Activated CD4-positive, alpha-beta T cell treated with anti-CD3 and anti-CD28 coated beads, Interleukin-10, Interleukin-2, amounts not matched to agents 100 ng/mL and 50 ng/mL, durations not matched to agents 16 hours and 8 hours (primary cell): ENCODE results near the gene ZNF286A.
"Not testable (repeated sequence)": the region's sequence is repeated elsewhere in the genome, so short reads cannot be mapped to it uniquely, and the experiment has no call there.

ENCODE experiments used
- DNase-seq: peaks from one replicate; pipeline ENCODE4 v3.0.0-alpha.2; 2020

ZNF286A gene

DNA sequence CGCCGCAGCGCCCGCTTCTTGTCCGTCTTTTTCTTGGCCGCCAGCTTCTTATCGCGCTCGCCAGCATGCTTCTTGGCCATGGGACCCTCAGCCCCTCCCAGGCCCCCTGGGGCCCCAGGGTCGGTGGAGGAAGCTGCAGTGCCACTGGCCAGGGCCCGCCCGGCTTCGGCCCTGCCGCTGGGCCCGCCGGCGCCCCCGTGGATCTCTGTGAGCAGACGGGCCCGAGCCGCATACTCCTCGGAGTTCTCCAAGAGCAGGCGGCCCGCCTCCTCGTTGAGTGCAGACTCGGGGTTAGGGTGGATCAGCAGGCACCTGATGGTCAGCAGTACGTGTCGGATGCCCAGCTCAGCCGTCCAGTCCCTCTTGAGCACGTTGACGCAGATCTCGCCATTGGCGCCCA, 4.7 kb downstream of the ZNF286A start:
- DNase-seq, result not testable (repeated sequence)

DNA sequence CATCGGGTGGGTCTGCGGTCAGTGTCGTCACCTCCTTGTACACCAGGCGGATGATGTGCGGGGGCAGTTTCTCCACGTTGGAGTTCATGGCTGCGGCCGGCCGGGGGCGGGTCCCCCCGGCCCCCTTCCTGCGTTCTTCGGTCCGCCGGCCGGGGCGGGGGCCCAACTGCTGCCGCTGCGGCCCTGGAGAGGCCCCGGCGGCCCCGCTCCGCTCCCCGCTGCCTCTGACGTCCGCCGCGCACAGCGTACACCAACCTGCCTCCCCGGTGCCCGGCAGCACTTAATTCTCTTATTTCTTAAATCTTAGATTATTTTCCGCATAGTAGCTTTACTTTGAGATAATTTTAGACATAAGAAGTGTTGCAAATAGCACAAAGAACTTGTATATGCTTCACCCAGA, 5.3 kb downstream of the ZNF286A start:
- DNase-seq, result not testable (repeated sequence)

GRCh38 chr17:15708879-15709278, 9.3 kb downstream of the ZNF286A start:
- DNase-seq, result not testable (repeated sequence)

GRCh38 chr17:15716601-15717563, 17.3 kb downstream of the ZNF286A start:
- DNase-seq, result not testable (repeated sequence)

DNA sequence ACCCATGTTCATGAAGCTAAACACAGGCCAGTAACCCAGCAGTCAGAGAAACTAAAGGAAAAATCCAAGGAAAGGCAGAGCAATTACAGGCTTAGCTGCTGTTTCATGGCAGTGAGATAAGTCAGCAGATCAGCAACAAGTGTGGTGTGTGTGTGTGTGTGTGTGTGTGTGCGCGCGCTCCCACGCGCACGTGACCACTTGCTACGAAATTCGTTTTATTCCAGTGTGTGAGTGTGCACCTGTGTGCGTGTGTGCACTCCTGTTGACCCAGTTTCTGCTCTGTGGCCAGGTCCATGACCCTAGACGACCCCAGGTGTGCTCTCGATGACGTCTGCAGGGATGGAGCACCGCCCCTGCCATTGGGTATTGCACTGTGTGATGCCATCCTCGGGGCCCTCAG, 31.0 kb downstream of the ZNF286A start:
- DNase-seq, result not testable (repeated sequence)

- DNase-seq, result not testable (repeated sequence)
Measured at GRCh38 chr17:15731900-15732299, 32.3 kb downstream of the ZNF286A start, which contains the start of gene TBC1D26. TBC1D26 (plus strand) TSS chr17:15732283; CDS start chr17:15735349, 3,066 bp downstream.

GRCh38 chr17:15733174-15733789, 33.7 kb downstream of the ZNF286A start:
- DNase-seq, result not testable (repeated sequence)

GRCh38 chr17:15736578-15736977, 37.0 kb downstream of the ZNF286A start:
- not testable (repeated sequence) for DNase-seq

GRCh38 chr17:15738066-15738465, 38.5 kb downstream of the ZNF286A start:
- no peak for DNase-seq

DNA sequence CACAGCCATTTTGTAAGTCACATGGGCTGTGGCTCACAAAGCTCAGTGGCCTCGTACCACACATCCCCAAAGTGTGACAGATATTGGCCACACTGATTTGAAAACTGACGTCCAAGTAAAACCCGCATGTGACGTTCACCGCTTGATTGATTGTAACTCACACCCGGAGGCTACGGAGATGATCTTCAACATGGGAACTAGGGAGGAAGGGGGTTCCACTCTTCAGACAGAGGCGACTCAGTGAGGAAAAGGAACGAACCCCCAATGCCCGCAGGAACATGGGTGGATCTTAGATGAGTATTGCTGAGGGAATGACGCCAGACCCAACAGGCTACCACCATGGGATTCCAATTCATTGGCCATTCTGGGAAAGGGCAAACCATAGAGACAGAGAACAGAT, 39.7 kb downstream of the ZNF286A start:
- DNase-seq, result not testable (repeated sequence)

- not testable (repeated sequence) for DNase-seq
Measured at GRCh38 chr17:15740041-15740440, 40.5 kb downstream of the ZNF286A start.

GRCh38 chr17:15740570-15741120, 41.1 kb downstream of the ZNF286A start:
- DNase-seq, result no peak

DNA sequence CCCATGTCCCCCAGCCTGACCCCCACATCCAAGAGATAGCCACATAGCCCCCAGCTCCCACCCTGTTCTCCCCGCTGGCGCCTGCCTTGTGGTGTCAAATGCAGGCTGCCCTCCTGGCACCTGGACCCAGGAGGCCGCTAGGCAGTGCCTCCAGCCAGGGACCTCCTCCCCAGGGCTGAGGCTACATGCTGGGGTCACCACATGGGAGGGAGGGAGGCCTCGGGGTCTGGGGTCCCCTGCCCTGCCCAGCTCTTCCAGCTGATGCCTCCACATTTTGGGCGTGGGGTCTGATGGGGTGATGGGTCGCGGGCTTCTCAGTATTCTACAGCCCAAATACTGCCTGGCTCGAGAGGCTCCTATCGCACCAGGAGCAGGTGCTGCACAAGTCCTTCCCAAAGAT, 42.1 kb downstream of the ZNF286A start:
- DNase-seq, result no peak

GRCh38 chr17:15742051-15742795, 42.7 kb downstream of the ZNF286A start:
- no peak for DNase-seq

DNA sequence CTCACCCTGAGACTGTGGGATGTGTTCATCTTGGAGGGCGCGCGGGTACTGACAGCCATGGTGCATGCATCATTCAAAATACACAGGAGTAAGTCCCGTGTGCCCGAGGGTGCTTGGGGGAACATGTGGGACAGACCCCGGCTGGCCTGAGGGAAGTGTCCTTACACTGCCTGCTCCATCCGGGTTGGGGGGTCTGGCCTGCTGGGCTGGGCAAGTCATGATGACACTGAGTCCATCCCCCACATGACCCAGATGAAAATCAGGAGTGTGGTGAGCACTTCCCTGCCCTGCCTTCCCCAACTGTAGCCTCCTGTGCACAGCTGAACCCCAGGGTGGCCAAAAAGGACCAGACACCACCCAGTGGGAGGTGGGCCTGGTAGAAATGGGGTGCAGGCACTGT, 43.4 kb downstream of the ZNF286A start:
- DNase-seq, result no peak

DNA sequence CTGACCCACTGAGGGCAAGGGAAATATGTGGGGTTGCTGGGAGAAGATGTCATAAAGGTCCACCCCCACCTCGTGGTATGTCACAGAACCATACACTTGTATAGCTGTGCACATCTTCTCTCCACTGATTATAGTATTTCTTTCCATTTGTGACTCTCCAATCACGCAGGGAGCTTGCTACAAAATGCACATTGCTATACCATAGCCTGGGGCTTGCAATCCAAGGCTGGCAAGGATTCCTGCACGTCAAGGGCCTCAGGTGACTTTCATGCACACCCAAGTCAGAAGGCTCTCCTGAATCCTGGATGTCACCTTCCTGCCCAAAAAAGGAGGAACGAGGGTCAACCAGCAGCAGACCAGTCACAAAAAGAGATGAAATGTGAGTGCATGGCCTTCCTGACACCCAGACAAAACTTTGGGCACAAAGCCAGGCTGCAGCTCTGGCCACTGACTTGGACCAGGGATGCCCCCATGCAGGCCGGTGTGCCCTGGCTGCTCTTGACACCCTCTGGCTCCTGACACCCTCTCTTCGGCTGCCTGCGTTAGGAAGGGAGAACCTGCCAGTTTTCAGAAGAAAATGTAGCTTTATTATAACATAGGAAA, 44.6 kb downstream of the ZNF286A start:
- no peak for DNase-seq

DNA sequence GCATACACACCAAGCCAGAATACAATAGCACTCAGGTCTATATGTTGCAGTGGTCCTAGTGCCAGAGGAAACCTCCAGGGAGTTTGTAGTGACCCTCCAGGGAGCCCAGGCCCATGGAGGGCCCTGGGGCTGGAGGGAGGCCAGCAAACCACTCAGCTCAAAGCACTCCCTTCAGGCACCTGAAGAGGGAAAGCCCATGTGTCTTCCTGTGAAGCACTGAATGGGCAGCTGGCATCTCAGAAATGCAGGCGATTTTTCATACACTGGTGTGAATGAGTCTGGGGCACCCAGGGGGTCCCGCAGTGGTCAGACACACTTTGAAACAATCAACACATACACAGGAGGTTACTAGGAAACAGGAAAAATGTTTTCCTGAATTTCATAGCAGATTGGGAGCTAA, 45.3 kb downstream of the ZNF286A start:
- no peak for DNase-seq

DNA sequence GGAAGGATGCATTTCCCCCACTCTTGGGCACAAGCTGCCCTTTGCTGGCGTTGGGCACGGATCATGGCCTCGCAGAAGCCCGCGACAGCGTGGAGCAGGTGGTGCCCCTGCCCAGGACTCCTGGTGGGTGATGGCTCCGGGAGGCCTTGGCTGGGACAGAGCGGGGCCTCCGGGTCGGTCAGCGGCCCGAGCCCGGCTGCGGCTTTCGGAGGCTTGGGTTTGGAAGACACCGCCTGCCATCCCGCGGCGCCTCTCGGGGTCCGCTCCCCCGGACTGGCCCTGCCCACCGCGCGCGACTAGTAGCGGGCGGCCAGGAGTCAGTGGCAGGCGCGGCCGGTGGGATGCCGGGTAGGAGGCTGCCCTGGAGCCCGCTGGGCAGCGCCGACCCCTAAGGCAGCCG, 49.9 kb downstream of the ZNF286A start:
- DNase-seq, result not testable (repeated sequence)

- DNase-seq, result not testable (repeated sequence)
Measured at GRCh38 chr17:15768865-15769533, 69.4 kb downstream of the ZNF286A start.
